SIG-M5 (cell line): Measurements from ENCODE around the gene CERT1.
"Not testable (repeated sequence)": the region's sequence is repeated elsewhere in the genome, so short reads cannot be mapped to it uniquely, and the experiment has no call there.

Experiments used
- DNase-seq: peaks from one replicate; lab custom pipeline; 2025; lab: John Stamatoyannopoulos, UW

Gene CERT1

GRCh38 chr5:75524071-75524470, 12.6 kb upstream of the CERT1 start:
- peak; percentile 21 for DNase-seq

- no peak for DNase-seq
Measured at GRCh38 chr5:75523275-75523674, 11.8 kb upstream of the CERT1 start.

GRCh38 chr5:75522542-75522941, 11.1 kb upstream of the CERT1 start:
- DNase-seq, result no peak

GRCh38 chr5:75522025-75522424, 10.6 kb upstream of the CERT1 start:
- DNase-seq, result no peak

GRCh38 chr5:75521195-75521594, 9.8 kb upstream of the CERT1 start:
- DNase-seq, result no peak

- DNase-seq, result no peak
Measured at GRCh38 chr5:75519761-75520160, 8.3 kb upstream of the CERT1 start.

GRCh38 chr5:75514323-75514722, 2.9 kb upstream of the CERT1 start:
- DNase-seq, result no peak

- no peak for DNase-seq
Measured at GRCh38 chr5:75513841-75514240, 2.4 kb upstream of the CERT1 start.

- peak; percentile 54 for DNase-seq
Measured at GRCh38 chr5:75512383-75513074, 1.1 kb upstream of the CERT1 start.

GRCh38 chr5:75510836-75511434, 494 bp downstream of the CERT1 start:
- no peak for DNase-seq

- DNase-seq, result no peak
Measured at GRCh38 chr5:75510417-75510835, 1.0 kb downstream of the CERT1 start.

- DNase-seq, result no peak
Measured at GRCh38 chr5:75509956-75510355, 1.5 kb downstream of the CERT1 start.

- DNase-seq, result no peak
Measured at GRCh38 chr5:75509546-75509945, 1.9 kb downstream of the CERT1 start.

- DNase-seq, result no peak
Measured at GRCh38 chr5:75507841-75508240, 3.6 kb downstream of the CERT1 start.

- not testable (repeated sequence) for DNase-seq
Measured at GRCh38 chr5:75505112-75505511, 6.3 kb downstream of the CERT1 start.

- not testable (repeated sequence) for DNase-seq
Measured at GRCh38 chr5:75498875-75499274, 12.6 kb downstream of the CERT1 start.

- DNase-seq, result no peak
Measured at GRCh38 chr5:75498208-75498777, 13.1 kb downstream of the CERT1 start.

GRCh38 chr5:75496026-75496425, 15.4 kb downstream of the CERT1 start:
- no peak for DNase-seq

GRCh38 chr5:75491621-75492020, 19.8 kb downstream of the CERT1 start:
- DNase-seq, result no peak

GRCh38 chr5:75489847-75490246, 21.6 kb downstream of the CERT1 start:
- not testable (repeated sequence) for DNase-seq

- DNase-seq, result no peak
Measured at GRCh38 chr5:75484605-75485004, 26.8 kb downstream of the CERT1 start.

- no peak for DNase-seq
Measured at GRCh38 chr5:75482482-75482881, 28.9 kb downstream of the CERT1 start.

- DNase-seq, result no peak
Measured at GRCh38 chr5:75481024-75481423, 30.4 kb downstream of the CERT1 start.

GRCh38 chr5:75475364-75475763, 36.1 kb downstream of the CERT1 start:
- no peak for DNase-seq
